Activated CD8-positive, alpha-beta memory T cell treated with anti-CD3 and anti-CD28 coated beads for 24 hours (primary cell): ENCODE results near the gene FGFRL1.
"Not testable (repeated sequence)": the region's sequence is repeated elsewhere in the genome, so short reads cannot be mapped to it uniquely, and the experiment has no call there.

Source experiments
- DNase-seq: peaks from one replicate; pipeline ENCODE4 v3.0.0-alpha.2; 2020

The FGFRL1 gene

GRCh38 chr4:993111-994029 is 18.1 kb upstream of the FGFRL1 start, which contains the start of gene SLC26A1:
TSS of gene SLC26A1 (minus strand) at chr4:993404. CDS start at chr4:991703, 1,701 bp downstream.
- no peak for DNase-seq

GRCh38 chr4:995311-996026 is 16.0 kb upstream of the FGFRL1 start:
- no peak for DNase-seq

GRCh38 chr4:996030-996996 is 15.1 kb upstream of the FGFRL1 start:
- no peak for DNase-seq

DNA sequence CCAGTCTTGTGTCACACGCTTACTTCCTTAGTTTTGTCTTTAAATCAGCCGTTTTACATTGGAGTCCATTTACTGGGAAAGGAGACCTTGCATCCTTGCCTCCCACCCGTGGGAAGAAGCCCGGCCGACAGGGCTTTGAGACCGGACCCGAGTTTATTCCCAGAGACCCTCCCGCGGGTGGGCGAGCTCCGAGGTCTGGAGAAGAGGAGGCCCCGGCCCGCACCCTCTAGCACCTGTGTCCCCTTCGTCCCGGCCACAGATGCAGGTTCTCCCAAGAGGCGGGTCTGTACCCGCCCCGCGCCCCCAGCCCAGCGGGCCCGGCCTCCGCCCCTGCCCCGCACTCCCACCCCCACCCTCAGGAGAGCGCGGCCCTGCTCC is 14.4 kb upstream of the FGFRL1 start:
- no peak for DNase-seq

DNA sequence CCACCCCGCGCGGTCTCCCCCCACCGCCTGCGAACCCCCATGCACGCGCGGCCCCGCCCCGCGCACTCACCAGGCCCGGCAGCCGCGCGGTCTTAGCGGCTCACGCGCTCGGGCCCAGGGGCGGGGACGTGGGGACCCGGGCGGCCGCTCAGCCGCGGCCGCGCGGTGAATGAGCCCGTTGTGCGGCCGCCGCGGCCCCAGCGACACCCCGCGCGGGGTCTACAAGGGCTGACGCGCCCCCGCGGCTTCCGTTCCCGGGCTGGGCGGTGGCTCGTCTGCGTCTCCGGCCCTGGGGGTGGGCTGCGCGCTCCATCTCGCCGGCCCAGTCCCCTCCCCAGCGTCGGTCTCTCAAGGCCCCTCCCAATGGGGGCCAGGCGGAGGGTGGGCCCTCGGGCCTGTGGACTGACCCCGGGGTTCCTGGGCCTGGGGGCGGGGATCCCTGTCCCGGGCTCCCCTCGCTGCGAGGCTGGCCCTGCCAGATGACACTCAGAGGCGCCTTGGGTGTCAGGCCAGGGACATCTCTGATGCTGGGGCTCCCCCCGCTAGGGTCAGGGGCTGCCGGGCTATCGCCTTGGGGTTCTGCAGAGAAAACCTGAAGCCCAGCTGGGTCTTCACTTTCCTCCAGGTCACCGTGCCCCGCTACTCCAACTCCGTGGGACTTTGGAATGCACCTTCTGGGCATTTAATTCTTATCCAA is 13.9 kb upstream of the FGFRL1 start:
- no peak for DNase-seq

GRCh38 chr4:998096-998691 is 13.2 kb upstream of the FGFRL1 start:
- no peak for DNase-seq

- not testable (repeated sequence) for DNase-seq
These were observed 12.1 kb upstream of the FGFRL1 start for GRCh38 chr4:999240-999863.

DNA sequence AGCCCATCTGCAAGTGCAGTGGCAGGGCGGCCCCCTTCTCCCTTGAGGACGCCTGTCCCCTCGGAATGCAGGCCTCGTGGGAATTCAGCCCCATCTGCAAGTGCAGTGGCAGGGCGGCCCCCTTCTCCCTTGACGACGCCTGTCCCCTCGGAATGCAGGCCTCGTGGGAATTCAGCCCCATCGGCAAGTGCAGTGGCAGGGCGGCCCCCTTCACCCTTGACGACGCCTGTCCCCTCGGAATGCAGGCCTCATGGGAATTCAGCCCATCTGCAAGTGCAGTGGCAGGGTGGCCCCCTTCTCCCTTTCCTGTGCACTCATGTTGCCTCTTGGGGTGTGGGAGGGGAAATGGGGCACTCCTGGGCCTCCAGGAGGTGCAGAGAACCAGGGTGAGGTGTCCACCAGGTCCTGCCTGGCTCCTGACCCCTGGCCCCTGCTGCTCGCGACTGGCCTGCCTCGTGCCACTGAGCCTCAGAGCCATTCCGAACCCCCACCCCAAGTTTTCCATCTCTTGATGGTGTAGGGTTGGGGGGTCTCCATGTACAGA is 11.5 kb upstream of the FGFRL1 start:
- DNase-seq: no peak

DNA sequence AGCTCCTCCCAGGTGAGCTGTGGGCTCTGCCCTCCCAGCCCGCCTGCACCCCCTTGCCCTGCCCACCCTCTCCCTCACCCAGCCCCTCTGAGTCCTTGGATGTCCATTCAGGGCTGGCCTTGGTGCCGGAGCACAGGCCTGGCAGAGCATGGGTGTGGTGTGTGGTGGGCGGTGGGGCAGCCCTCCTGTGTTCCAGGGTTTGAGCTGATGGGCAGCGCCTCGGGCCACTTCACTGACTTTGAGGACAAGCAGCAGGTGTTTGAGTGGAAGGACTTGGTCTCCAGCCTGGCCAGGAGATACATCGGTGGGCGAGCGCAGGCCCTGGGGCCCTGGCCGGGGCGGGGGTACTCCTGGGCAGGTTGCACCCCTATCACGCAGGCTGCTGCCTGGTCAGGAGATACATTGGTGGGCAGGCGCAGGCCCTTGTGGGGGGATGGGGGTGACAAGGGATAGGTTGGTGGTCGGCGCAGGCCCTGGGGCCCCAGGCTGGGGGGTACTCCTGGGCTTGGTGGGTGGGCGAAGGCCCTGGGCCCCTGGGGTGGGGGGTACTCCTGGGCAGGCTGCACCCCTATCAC is 10.7 kb upstream of the FGFRL1 start:
- no peak for DNase-seq

- DNase-seq: no peak
These were observed 9.8 kb upstream of the FGFRL1 start for GRCh38 chr4:1001561-1002130.

- DNase-seq: no peak
These were observed 9.2 kb upstream of the FGFRL1 start for GRCh38 chr4:1002131-1002630.

- no peak for DNase-seq
These were observed 8.7 kb upstream of the FGFRL1 start for GRCh38 chr4:1002631-1003251.

DNA sequence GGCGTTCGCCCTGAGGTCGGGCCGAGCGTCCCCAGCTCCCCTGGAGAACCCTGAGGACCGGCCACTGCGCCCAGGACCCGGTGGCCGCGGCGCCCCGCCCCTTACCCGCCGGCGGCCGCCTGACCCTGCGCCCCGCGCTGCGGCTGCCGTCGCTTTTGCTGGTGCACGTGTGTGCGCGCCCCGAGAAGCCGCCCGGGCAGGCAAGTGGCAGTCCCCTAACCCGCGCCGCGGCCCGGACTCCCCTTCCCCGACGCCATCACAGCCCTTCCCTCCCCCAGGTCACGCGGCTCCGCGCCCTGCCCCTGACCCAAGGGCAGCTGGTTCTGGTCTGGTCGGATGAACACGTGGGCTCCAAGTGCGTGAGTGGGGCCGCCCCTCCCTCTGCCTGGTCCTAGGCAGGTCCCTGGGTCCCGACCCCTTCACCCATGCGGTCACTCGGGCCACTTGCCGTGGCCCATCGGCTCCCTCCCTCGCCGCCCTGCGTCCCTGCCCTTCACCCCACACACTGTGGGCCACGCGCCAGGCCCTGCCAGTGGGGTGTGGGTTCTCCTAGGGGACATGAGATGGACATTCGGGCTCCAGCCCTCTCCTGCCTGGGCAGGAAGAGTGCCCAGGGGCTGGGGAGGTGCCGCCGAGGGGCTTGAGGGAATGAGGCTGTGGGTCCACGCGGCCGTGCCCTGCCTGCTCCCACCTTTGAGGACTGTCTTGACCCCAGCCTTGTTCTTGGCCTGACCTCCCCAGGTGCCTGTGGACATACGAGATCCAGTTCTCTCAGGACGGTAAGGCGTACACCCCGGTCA is 8.0 kb upstream of the FGFRL1 start:
- no peak for DNase-seq

GRCh38 chr4:1004071-1004418 is 7.4 kb upstream of the FGFRL1 start:
- DNase-seq: no peak

- DNase-seq: no peak
These were observed 6.6 kb upstream of the FGFRL1 start for GRCh38 chr4:1004557-1005485.

- DNase-seq: no peak
These were observed 4.6 kb upstream of the FGFRL1 start for GRCh38 chr4:1006856-1007255.

- DNase-seq: peak; percentile 79
These were observed 2.4 kb upstream of the FGFRL1 start for GRCh38 chr4:1008840-1009541.
